ENCODE results near the gene DARS1.
"Not testable (repeated sequence)": the region's sequence is repeated elsewhere in the genome, so short reads cannot be mapped to it uniquely, and the experiment has no call there.

Gene DARS1

GRCh38 chr2:135898234-135898786, 87.1 kb downstream of the DARS1 start:
- no peak for DNase-seq (ENCODE audit: low read depth)

DNA sequence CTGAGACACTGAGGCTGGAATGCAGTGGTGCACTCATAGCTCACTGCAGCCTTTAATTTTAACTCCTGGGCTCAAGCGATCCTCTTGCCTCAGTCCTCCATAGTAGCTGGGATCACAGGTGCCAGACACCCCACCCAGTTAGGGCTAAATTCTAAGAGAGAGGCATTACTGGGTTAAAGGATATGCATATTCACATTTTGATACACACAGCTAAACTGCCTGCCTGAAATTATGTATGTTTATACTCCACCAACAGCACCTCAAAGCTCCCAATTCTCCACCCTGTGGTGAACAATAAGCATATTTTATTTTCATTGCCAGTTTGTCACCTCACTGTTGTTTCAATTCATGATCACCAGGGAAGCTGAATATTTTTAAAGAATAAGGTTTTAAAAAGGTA, 90.5 kb downstream of the DARS1 start:
- no peak overlapping the region for H3K4me3 ChIP-seq (replicated peaks; ENCODE audit: low read depth, low read length)
- DNase-seq (ENCODE audit: low read depth): no peak
- TF ChIP-seq, protein P1, sequence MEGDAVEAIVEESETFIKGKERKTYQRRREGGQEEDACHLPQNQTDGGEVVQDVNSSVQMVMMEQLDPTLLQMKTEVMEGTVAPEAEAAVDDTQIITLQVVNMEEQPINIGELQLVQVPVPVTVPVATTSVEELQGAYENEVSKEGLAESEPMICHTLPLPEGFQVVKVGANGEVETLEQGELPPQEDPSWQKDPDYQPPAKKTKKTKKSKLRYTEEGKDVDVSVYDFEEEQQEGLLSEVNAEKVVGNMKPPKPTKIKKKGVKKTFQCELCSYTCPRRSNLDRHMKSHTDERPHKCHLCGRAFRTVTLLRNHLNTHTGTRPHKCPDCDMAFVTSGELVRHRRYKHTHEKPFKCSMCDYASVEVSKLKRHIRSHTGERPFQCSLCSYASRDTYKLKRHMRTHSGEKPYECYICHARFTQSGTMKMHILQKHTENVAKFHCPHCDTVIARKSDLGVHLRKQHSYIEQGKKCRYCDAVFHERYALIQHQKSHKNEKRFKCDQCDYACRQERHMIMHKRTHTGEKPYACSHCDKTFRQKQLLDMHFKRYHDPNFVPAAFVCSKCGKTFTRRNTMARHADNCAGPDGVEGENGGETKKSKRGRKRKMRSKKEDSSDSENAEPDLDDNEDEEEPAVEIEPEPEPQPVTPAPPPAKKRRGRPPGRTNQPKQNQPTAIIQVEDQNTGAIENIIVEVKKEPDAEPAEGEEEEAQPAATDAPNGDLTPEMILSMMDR (IDR thresholded peaks at IDR 0.05; ENCODE audit: low read length, missing control alignments): no peak

More at GRCh38 chr2:135898234-135898786, 87.1 kb downstream of the DARS1 start:
- TF ChIP-seq, protein P1 (IDR thresholded peaks at IDR 0.05; ENCODE audit: low read length, missing control alignments): no peak
- no peak overlapping the region for H3K4me3 ChIP-seq (replicated peaks; ENCODE audit: low read depth, low read length)

GRCh38 chr2:135893374-135893794, 92.0 kb downstream of the DARS1 start:
- DNase-seq (ENCODE audit: low read depth): no peak
- H3K4me3 ChIP-seq (replicated peaks; ENCODE audit: low read depth, low read length): no peak overlapping the region
- TF ChIP-seq, protein P1 (IDR thresholded peaks at IDR 0.05; ENCODE audit: low read length, missing control alignments): no peak

DNA sequence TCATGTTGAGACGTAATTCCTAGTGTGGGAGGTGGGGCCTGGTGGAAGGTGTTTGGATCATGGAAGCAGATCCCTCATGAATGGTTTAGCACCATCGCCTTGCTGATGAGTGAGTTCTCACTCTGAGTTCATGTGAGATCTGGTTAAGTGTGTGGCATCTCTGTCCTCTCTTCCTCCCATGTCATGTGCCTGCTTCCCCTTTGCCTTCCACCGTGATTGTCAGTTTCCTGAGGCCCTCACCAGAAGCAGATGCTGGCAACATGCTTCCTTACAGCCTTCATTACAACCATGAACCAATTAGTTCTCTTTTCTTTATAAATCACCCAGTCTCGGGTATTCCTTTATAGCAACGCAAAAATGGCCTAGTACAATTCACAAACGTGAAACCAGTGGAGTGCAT, 94.6 kb downstream of the DARS1 start:
- TF ChIP-seq, protein P1 (IDR thresholded peaks at IDR 0.05; ENCODE audit: low read length, missing control alignments): no peak
- DNase-seq (ENCODE audit: low read depth): no peak
- no peak overlapping the region for H3K4me3 ChIP-seq (replicated peaks; ENCODE audit: low read depth, low read length)

- TF ChIP-seq, protein P1 (IDR thresholded peaks at IDR 0.05; ENCODE audit: low read length, missing control alignments): no peak
- DNase-seq (ENCODE audit: low read depth): no peak
Measured at GRCh38 chr2:135890149-135890548, 95.3 kb downstream of the DARS1 start.

DNA sequence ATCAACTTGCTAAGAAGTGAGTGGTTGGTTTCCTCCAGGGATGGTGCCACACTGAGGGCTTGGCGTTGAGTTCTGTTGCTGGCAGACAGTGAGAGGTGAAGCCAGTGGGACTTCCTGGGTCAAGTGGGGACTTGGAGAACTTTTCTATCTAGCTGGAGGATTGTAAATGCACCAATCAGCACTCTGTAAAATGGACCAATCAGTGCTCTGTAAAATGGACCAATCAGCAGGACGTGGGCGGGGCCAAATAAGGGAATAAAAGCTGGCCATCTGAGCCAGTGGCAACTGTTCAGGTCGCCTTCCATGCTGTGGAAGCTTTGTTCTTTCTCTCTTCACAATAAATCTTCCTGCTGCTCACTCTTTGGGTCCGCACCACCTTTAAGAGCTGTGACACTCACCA, 96.8 kb downstream of the DARS1 start:
- DNase-seq (ENCODE audit: low read depth); H3K4me3 ChIP-seq (replicated peaks; ENCODE audit: low read depth, low read length): not testable (repeated sequence)

More at GRCh38 chr2:135890149-135890548, 95.3 kb downstream of the DARS1 start:
- no peak overlapping the region for H3K4me3 ChIP-seq (replicated peaks; ENCODE audit: low read depth, low read length)

GRCh38 chr2:135885709-135886108, 99.7 kb downstream of the DARS1 start:
- TF ChIP-seq, protein P1 (IDR thresholded peaks at IDR 0.05; ENCODE audit: low read length, missing control alignments): no peak
- H3K4me3 ChIP-seq (replicated peaks; ENCODE audit: low read depth, low read length): no peak overlapping the region
- no peak for DNase-seq (ENCODE audit: low read depth)

All from fibroblast of pulmonary artery (primary cell).